GM19025 (cell line): ENCODE measurements around the gene MERTK.
"Not testable (repeated sequence)": the region's sequence is repeated elsewhere in the genome, so short reads cannot be mapped to it uniquely, and the experiment has no call there.

Source experiments
- ATAC-seq: cut with Tn5 transposase; IDR thresholded peaks from one replicate; pipeline ENCODE4 v1.9.1; 2021; ENCODE audit warnings: mild to moderate bottlenecking, low read depth, moderate library complexity; ENCODE audit not compliant: unreplicated experiment

Gene MERTK

DNA sequence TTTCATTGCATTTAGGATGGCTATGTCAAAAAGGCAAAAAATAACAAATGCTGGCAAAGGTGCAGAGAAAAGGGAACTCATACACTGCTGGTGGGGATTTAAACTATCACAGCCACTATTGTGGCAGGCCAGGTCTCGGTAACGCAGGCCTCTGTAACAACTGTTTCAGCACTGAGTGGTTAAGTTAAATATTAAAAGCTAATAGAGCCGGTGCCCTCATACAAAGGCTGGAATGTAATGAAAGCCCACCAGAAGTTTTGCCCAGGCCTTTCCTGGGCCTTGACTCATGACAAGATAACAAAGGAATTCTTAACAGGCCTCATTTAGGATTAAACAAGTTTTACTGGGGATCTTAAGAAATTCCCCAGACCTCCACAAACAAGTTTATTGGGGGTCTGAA, 10.7 kb downstream of the MERTK start:
- no peak for ATAC-seq

DNA sequence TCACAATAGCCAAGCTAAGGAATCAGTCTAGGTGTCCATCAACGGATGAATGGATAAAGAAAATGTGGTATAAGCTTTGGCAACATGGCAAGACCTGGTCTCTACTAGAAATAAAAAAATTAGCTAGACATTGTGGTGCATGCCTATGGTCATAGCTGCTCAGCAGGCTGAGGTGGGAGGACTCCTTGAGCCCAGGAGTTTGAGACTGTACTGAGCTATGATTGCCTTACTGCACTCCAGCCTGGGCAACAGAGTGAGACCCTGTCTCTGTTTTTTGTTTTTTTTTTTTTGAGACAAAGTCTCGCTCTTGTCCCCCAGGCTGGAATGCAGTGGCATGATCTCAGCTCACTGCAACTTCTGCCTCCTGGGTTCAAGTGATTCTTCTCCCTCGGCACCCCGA, 11.6 kb downstream of the MERTK start:
- ATAC-seq, result not testable (repeated sequence)

DNA sequence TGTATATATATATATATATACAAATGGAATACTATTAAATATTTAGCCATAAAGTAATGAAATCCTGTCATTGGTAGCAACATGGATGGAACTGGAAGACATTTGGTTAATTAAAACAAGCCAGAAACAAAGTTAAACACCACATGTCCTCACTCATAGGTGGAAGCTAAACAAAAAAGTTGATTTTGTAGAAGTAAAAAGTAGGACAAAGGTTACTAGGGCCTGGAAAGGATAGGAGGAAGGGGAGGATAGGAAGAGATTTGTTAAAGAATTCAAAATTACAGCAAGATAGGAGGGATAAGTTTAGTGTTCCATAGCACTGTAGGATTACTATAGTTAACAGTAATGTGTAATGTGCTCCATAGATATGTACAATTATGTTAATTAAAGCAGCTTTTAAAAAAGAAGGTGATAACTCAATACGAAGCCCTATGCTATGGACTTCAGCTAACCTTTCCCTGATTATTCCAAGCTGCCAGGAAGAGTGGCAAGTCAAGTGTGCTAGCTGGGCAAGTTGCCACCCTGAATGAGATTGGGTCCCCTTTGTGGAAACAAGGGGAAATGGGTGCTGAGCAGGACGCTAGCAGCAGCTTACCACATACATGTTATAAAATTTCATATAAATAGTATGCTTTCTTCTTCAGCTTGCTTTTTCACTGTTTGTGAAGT, 12.3 kb downstream of the MERTK start:
- ATAC-seq, result no peak

DNA sequence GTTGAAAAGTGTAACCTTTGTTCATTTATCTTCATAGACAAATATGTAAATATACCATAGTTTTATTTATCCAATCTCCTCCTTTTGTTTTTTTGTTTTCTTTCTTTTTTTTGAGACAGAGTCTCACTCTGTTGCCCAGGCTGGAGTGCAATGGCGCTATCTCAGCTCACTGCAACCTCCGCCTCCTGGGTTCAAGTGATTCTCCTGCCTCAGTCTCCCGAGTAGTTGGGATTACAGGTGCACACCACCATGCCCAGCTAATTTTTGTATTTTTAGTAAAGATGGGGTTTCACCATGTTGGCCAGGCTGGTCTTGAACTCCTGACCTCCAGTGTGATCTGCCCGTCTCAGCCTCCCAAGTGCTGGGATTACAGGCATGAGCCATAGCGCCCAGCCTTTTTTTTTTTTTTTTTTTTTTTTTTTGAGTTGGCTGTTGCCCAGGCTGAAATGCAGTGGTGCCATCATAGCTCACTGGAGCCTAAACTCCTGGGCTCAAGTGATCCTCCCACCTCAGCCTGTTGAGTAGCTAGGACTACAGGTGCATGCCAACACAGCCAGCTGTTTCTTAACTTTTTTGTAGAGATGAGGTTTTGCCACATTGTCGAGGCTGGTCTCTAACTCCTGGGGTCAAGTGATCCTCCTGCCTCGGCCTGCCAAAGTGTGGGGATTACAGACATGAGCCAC, 13.0 kb downstream of the MERTK start:
- ATAC-seq, result not testable (repeated sequence)

GRCh38 chr2:111912547-111912946, 14.1 kb downstream of the MERTK start:
- no peak for ATAC-seq

DNA sequence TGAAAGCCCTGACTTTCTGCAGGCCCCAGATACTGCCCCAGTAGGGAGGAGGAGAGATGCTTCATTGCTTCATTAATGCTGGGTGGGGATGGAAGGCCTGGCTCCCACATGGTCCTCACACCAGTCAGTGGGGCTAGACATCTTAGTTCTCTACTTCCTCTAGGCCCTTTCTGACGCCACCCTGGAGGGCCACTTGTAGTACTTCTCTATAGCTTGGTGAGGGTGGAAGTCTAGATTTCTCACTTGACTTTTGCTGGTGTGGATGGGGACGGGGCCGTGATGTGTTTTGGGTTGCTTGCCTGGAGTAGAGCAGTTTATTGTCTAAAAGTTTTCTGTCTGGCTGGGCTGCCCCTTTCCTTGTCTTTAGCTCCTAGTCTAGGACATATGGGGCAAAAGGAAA, 18.7 kb downstream of the MERTK start:
- ATAC-seq, result no peak

GRCh38 chr2:111918383-111918806, 20.0 kb downstream of the MERTK start:
- ATAC-seq, result no peak

DNA sequence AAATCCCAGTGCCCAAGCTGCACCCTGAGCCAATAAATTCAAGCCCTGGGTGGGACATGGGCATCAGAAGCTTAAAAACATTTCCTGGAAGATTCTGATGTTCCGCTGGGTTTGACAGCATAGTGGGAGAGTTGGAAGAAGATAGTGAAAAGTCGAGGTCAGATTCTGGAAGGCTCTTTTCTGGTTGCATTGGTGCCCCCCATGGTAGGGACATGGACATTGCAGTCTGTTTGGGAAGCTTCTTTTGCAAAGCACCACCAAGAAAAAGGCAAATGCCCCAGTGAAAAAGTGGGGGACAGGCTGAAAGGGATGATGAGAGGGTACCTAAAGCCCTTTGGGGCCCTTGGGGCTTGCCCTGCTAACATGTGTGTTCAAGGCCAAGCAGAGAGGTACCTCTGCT, 21.0 kb downstream of the MERTK start:
- no peak for ATAC-seq

DNA sequence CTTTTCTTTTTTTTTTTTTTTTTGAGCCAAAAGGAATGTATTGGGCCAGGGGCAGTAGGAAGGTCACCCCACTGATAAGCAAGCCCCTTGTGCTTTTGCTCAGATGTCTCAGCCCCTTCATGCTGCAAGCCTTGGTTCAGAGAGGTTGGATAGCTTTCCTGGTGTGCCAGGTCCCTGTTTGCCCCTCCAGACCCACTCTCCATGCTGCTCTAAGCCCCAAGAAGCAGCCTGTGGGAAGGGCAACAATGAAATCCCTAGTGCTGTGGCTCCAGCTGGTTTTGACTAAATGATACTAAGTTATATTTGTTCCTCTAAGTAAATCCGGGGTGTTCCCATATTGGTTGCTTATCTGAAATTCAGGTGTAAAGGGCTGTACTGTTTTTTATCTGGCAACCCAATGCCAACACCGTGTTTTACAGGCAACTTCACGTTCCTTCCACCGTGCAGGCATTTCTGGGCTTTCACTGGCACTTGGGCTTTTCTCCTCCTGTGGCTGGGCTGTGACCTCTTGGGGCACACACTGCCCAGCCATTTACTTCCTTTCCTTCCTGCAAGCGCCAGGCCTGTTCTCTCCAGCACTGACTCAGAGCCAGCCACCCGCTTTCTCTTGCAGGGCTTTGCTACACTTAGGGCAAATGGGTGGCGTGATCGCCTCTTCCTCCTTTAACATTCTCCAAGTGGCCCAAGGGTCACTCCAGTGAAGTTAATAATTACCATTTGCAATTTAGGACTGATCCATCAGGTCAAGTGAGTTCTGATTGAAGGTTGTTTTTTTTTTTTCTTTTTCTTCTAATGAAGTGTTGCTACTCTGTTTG, 21.6 kb downstream of the MERTK start:
- ATAC-seq, result no peak

- no peak for ATAC-seq
Measured at GRCh38 chr2:111923276-111923804, 24.9 kb downstream of the MERTK start.

- no peak for ATAC-seq
Measured at GRCh38 chr2:111924617-111925107, 26.3 kb downstream of the MERTK start.

DNA sequence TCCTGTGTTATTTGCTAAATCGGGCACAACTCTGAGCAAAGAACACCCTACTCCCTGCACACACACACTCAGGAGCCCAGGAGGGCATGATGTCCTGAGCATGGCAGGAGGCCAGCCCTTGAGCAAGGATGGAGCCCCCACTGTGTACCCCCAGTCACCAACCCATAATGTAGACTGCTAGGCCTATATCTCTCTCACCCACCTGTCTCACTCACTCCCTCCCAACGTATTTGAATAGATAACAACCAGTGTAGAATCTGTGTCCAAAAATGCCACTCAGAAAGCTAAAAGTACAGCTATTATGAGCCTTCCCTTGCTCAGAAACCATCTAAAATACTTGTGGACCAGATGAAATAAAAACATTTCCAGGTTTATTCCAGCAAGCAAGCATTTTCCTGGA, 29.3 kb downstream of the MERTK start:
- ATAC-seq, result no peak

DNA sequence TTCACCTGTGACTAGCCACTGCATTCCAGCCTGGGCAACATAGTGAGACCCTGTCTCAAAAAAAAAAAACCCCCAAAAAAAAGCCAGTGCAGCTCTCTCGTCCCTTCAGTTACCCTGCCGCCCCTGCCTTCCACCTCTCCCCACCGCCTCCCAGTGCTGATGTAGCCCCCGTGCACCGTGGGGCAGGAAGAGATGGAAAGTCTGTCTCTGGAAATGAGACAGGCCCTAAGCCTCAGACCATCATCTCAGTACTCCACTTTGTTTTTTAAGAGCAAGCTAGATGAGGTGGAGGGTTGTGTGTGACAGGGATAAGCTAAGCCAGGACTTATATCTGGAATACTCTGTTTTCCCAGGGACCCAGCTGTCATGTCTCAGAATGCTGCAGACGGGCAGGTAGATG, 32.0 kb downstream of the MERTK start:
- ATAC-seq, result no peak

GRCh38 chr2:111930875-111931274, 32.5 kb downstream of the MERTK start:
- ATAC-seq, result no peak

DNA sequence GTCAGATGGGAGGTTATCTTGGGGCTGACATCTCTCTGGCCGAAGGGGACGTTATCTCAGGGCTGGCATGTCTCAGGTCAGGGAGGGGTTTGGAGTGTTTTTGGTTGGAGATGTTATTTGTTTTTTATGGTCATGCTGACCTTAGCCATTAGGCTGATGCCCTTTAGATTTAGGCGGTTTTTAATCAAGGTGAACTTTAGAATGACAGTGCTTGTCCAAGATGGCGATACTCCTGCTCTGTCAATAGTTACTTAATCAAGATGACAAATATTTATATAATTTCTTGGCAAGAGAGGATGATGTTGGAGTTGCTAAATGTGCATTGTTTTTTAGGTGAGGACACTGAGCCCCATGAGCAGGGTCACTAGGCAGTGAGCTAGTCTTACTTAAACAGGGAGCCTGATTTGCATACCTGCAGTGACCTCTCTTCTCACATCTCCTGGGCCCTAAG, 34.5 kb downstream of the MERTK start:
- ATAC-seq, result no peak

DNA sequence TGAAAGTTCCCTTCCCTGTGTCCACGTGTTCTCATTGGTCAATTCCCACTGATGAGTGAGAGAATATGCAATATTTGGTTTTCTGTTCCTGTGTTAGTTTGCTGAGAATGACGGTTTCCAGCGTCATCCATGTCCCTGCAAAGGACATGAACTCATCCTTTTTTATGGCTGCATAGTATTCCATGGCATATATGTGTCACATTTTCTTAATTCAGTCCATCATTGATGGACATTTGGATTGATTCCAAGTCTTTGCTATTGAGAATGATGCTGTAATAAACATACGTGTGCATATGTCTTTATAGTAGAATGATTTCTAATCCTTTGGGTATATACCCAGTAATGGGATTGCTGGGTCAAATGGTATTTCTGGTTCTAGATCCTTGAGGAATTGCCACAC, 35.5 kb downstream of the MERTK start:
- ATAC-seq, result not testable (repeated sequence)

GRCh38 chr2:111936881-111937280, 38.5 kb downstream of the MERTK start:
- no peak for ATAC-seq

DNA sequence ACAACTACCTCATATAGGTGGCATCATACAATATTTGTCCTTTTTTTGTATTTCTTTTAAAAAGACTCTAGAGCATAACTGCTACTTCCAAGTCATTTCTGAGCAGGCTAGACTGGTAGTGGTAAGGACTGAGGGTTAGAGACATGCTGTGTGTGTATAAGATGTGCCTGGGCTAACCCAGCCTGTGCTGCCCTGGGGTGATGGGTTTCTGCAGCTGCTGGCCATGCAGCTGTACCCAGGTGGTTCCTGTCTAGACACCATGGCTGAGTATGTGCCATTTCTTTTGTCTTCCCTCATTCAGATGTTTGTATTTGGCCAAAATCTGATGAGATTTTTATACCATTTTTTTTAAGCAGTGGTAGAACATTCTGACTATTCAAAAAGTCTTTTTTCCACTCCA, 40.0 kb downstream of the MERTK start:
- ATAC-seq, result no peak

- no peak for ATAC-seq
Measured at GRCh38 chr2:111940333-111941196, 42.2 kb downstream of the MERTK start.

DNA sequence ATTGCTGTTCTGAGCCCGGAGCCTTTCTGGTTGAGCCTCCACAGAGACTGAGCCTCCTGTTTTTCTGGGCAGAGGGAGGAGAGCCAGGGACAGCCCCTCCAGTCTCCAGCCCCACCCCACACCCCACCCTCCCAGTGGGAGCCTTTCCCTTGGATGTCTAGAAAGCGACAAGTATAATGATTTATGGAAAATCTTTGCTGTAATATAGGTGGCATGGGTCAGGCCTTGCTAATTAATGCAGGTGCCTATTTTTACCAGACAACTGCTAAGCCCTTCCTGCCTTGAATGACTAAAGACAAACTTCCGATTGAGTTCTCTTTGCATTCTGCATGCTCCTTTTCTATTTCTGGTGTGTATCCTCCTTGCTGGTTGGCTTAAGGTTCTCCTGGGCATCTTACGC, 43.1 kb downstream of the MERTK start:
- ATAC-seq, result no peak
